Hepatic stellate cell (primary cell): ENCODE measurements around the gene CPM.

ENCODE experiments used
- DNase-seq: peaks from one replicate; pipeline ENCODE4 v3.0.0; 2011; ENCODE audit warnings: low spot score

CPM gene

GRCh38 chr12:68956466-68956865 lies 23.5 kb upstream of the CPM start:
- no peak for DNase-seq

GRCh38 chr12:68954811-68955210 lies 21.8 kb upstream of the CPM start:
- no peak for DNase-seq

DNA sequence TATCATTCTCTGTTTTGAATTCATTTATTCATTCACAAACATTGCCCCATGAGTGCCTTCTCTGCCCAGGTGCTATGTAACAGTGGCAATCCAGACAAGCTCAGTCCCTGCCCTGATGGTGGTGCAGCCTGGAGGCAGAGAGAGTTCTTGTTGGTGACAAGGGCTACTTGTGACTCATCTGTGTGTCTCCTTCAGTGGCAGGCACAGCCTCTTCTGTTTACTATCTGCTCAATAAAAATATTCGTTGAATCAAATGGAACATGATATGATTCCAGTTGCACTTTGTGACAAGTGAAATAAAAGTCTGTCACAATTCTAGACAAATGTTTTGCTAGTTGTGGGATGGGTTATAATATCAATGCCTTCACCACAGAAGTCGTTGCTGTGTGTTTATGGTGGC lies 20.6 kb upstream of the CPM start:
- DNase-seq = no peak

GRCh38 chr12:68951652-68952051 lies 18.7 kb upstream of the CPM start:
- no peak for DNase-seq

DNA sequence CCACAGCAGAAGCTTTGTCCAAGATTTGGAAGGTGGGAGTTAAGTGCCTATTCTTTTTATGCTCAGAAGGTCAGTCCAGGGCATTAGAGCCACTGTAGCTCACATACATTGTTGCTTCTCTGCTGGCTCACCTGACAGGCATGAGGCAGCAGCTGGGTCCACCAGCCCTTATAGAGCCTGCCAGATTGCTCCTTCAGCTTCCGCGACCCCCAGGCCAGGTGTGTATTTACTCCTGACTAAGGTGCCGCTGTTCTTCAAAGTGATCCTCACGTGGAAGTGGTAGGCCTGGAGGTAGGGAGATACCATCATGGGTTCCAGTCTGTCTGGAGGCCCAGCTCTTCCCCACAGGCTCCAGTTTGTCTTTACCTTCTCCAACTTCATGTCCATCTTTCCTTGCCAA lies 17.5 kb upstream of the CPM start:
- no peak for DNase-seq

DNA sequence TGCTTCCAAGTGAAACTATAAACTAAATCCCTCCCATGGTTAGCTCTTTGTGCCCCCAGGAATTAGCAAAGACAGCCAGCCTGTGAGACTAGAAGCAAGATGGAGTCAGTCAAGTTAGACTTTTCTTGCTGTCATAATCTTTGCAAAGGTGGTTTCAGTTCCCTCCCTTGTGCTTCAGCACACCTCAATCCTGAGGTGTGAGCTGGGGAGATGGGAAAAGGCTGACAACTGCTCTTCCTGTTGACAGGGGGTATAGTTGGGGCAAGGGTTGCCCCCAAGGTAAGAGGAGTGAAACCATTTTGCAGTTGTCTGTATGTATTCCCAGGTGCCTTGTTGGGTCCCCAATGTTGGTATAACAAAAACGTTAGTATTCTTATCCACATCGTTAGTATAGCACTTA lies 12.3 kb upstream of the CPM start:
- no peak for DNase-seq

DNA sequence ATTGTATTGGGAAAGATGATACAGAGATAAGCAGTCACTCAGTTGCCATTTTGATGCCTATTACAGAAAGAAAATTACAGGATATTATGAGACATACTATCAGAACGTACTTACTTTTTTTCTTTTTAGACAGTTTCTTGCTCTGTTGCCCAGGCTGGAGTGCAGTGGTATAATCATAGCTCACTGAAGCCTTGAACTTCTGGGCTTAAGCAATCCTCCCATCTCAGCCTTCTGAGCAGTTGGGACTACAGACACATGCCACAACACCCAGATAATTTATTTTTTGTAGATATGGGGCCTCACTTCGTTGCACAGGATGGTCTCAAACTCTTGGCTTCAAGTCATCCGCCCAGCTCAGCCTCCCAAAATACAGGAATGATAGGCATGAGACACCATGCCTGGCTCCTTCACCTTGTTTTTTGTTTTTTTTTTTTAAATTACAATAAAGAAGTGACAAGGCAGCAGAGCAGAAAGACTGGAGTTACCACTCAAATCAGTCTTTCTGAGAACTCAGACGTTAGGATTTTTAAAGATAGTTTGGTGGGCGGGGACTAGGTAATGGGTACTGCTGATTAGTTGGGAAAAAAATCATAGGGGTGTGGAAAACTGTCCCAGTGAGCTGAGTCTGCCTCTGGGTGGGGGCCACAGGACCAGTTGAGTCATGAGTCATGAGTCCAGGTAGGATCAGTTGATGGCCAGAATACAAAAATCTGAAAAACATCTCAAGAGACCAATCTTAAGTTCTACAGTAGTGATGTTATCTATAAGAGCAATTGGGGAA lies 11.5 kb upstream of the CPM start:
- DNase-seq = no peak

- DNase-seq = no peak
Measured at GRCh38 chr12:68943848-68944247, 10.9 kb upstream of the CPM start.

- DNase-seq = no peak
Measured at GRCh38 chr12:68940731-68941130, 7.8 kb upstream of the CPM start.

- DNase-seq = no peak
Measured at GRCh38 chr12:68939505-68939904, 6.5 kb upstream of the CPM start.

- DNase-seq = no peak
Measured at GRCh38 chr12:68934392-68934791, 1.4 kb upstream of the CPM start.

DNA sequence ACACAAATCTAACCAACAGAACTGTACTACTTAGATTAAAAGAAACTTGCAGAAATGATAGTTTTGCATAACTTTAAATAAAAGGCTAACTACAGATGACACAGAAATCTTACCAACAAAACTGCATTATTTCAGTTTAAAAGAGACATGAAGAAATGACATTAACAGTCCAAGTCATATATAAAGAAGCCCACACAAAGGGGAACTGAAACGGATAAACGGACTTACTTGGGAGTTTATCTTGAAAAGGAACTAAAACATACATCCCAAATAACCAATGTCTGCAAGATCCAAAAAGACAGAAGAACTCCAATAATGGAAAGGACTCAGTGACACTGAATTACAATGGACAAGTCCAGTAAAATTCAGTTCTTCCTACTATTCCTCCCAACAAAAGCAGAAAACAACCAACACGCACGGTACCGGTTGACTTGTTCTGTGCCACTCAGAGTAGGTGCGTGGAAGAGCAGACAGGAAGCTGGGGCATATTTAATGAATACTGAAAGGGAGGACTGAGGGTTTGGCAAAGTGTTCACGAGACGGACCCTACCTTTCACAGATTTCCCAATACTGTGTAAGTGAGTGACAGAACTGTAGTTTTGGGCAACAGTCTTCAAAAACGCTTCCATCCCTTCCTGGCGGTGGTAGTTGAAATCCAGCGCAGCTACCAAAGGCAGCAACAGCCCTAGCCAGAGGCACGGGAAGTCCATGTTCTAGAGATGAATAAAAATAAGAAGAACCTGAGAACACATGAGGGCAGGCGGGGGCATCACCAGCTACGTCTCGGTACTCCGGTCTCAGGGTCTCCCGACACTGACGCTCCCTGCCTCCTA lies 627 bp downstream of the CPM start:
- no peak for DNase-seq

DNA sequence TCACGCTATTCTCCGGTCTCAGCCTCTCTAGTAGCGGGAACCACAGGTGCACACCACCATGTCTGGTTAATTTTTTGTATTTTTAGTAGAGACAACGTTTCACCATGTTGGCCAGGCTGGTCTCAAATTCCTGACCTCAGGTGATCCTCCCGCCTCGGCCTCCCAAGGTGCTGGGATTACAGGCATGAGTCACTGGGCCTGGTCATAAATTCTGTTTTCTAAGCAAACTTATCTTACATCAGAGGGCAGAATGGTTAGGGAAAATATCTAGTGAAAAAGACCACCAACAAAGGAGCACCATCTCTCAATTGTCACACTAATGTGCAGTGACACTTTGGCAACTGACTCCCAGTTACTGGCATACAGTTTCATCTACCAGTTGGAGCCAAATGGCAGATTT lies 2.8 kb downstream of the CPM start:
- no peak for DNase-seq

DNA sequence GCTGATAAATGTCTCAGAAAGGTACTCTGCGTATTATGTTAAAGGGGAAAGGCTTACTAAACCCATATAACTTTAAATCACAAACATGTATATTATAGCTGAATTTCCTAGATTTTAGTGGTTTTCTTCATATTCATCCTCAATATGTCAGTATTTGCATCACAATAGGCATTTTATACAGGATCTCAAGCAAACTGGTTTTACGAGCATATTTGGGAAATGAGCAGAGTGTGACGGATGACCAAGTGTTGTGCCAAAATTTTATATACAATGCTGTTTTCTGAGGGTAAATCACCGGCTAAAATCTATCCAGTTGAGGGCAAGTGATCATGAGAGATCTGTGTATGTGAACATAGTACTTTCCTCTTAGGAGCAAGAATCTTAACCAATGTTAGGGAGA lies 8.4 kb downstream of the CPM start:
- DNase-seq = no peak

DNA sequence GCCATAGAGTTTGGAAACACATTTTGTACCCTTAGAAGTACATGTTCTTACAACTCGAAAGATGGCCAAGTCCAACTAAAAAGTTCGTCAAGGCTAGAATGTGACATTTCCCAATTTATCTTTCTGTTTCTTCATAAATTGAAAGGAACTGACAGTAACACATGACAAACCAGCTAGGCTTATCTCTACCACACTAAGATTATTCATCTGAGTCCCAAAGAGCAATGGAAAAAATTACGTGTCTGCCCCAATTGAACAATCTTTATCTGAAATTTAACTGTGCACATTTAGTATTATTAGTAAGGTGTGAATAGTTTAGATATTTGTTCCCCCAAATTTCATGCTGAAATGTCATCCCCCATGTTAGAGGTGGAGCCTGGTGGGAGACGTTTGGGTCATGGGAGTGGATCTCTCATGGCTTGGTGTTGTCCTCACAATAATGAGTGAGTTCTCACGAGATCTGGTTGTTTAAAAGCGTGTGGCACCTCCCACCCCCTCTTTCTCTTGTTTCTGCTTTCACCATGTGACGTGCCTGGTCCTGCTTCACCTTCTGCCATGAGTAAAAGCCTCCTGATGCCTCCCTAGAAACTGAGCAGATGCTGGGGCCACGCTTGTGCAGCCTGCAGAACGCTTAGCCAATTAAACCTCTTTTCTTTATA lies 13.3 kb downstream of the CPM start:
- DNase-seq = no peak

- no peak for DNase-seq
Measured at GRCh38 chr12:68918960-68919359, 14.0 kb downstream of the CPM start.

- peak; percentile 20 for DNase-seq
Measured at GRCh38 chr12:68915055-68915454, 17.9 kb downstream of the CPM start.

DNA sequence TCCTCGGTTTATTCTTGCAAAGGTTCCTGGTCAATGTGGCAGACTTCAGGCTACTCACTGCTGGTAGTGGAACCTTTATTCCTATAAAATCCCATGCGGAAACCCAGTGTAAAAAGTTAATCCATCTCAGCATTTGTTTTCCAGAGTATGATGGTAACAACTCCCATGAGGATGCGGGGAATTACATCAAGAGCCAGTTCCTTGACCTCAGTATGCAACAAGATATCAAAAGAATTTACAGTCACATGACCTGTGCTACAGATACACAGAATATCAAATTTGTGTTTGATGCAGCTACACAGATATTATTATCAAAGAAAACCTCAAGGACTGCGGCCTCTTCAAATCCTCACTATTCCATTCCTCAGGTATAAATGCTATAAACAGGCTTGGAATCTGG lies 19.3 kb downstream of the CPM start:
- DNase-seq = no peak

GRCh38 chr12:68912916-68913315 lies 20.1 kb downstream of the CPM start:
- DNase-seq = no peak

DNA sequence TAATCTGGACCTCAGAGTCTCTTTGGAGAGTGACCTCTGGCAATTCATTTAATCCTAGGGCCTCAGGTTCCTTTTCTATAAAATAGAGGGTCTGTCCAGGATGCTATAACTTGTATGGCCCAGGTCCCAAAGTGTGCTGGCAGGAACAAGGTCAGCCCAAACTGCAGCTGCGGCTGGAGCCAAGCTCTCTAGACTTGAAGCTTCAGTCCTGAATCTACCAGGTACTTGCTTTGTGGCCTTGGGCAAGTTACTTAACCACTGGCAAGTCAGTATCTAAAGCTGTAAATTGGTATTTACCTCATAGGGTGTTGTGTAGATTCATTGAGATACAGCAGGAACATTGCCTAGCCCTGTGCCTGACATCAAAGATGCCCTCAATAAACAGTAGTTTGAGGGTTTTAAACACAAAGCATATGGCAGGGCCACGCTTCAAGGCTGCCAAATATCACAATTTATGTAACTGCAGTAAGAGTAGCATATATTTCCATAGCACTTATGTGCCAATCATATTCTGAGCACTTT lies 21.7 kb downstream of the CPM start:
- DNase-seq = no peak

GRCh38 chr12:68910128-68910527 lies 22.8 kb downstream of the CPM start:
- DNase-seq = no peak

GRCh38 chr12:68908076-68908475 lies 24.9 kb downstream of the CPM start:
- no peak for DNase-seq

- DNase-seq = no peak
Measured at GRCh38 chr12:68905733-68906132, 27.2 kb downstream of the CPM start.
